Panc1 (cell line): ENCODE measurements around the gene INO80C. TPM values are rescaled to one million over a fixed set of nuclear protein-coding genes. Genes with fewer than 3 reads are reported as not detected.

Source experiments
- ATAC-seq: fragments of 200-7000 bp; cut with Tn5 transposase; 2 replicates; pipeline ENCODE4 v1.9.1; 2020; ENCODE audit warnings: mild to moderate bottlenecking, moderate library complexity
- BruUV-seq: library from RNA; stranded (reverse); fragments of 400-500 nt; replicated peaks from 2 replicates; lab custom pipeline; 2021; lab: Mats Ljungman, UMichigan
- CTCF ChIA-PET: fragments of 300-600 bp; sonication (Branson Sonifier 250); formaldehyde crosslinking; loops from one replicate; lab custom pipeline; 2022; ENCODE audit warnings: antibody characterized with exemption; lab: Charles Lee
- POLR2A ChIA-PET: fragments of 300-600 bp; sonication (Branson Sonifier 250); formaldehyde crosslinking; loops from one replicate; lab custom pipeline; 2022; ENCODE audit warnings: antibody characterized with exemption; lab: Charles Lee
- DNase-seq: peaks from one replicate; pipeline ENCODE4 v3.0.0-alpha.2; 2010; ENCODE audit warnings: low read depth, low spot score
- H3K27ac ChIP-seq: 2 replicates; pipeline ENCODE4 v1.5.1; 2011; ENCODE audit warnings: mild to moderate bottlenecking, low read length, inconsistent platforms
- H3K27me3 ChIP-seq: fragments of 200-500 bp; sonication (Bioruptor generic); 2 replicates; pipeline ENCODE4 v1.6.0; 2014; ENCODE audit warnings: low read length, inconsistent platforms; ENCODE audit not compliant: control insufficient read depth, insufficient read depth
- H3K36me3 ChIP-seq: fragments of 200-500 bp; sonication (Bioruptor generic); 2 replicates; pipeline ENCODE4 v1.5.1; 2014; ENCODE audit warnings: inconsistent platforms, mild to moderate bottlenecking, low read length, moderate library complexity; ENCODE audit not compliant: control insufficient read depth, insufficient read depth
- H3K4me1 ChIP-seq: 2 replicates; pipeline ENCODE4 v1.5.1; 2011; ENCODE audit warnings: inconsistent platforms, mild to moderate bottlenecking, low read length, moderate library complexity; ENCODE audit not compliant: control insufficient read depth, insufficient read depth
- H3K4me3 ChIP-seq, 2 experiments: 2 replicates each; pipeline ENCODE4 v1.5.1; 2011 to 2012; ENCODE audit warnings: low read depth in 2 of 2, low read length in 2 of 2, mild to moderate bottlenecking in 2 of 2, inconsistent platforms in 1 of 2, moderate library complexity in 1 of 2
- H3K9me3 ChIP-seq: fragments of 200-500 bp; sonication (Bioruptor generic); 2 replicates; pipeline ENCODE4 v1.5.1; 2014; ENCODE audit warnings: low read depth, mild to moderate bottlenecking, inconsistent platforms, low read length, moderate library complexity; ENCODE audit not compliant: control insufficient read depth, insufficient read depth
- POLR2AphosphoS5 ChIP-seq: IDR thresholded peaks from 2 replicates; pipeline ENCODE4 v1.6.1; 2012; ENCODE audit warnings: mild to moderate bottlenecking, low read depth, low read length, moderate library complexity
- SIN3A ChIP-seq: IDR thresholded peaks from 2 replicates; pipeline ENCODE4 v1.6.1; 2012; ENCODE audit warnings: low read depth, mild to moderate bottlenecking, low read length, moderate library complexity, borderline replicate concordance; ENCODE audit not compliant: insufficient read depth
- TCF7L2 ChIP-seq: IDR thresholded peaks from 2 replicates; pipeline ENCODE4 v1.6.1; 2011; ENCODE audit warnings: mild to moderate bottlenecking, low read depth, low read length, inconsistent platforms
- in situ Hi-C: cut with HindIII; loops from 2 replicates; pipeline ENCODE4 v1.10.0; 2016; ENCODE audit warnings: low sequenced_read_pairs, low pct_unique_long_range_greater_than_20kb
- intact Hi-C: fragments of 100-400 bp; cut with micrococcal nuclease; formaldehyde crosslinking; loops from one replicate; pipeline ENCODE4 v1.10.0; 2022; ENCODE audit not compliant: unreplicated experiment
- total RNA-seq: library from RNA; stranded (reverse); gene quantifications from one replicate; pipeline ENCODE4 v1.2.1, GENCODE V29; 2021; ENCODE audit not compliant: unreplicated experiment
- TF ChIP-seq, protein P1 (sequence below), 2 experiments: IDR thresholded peaks; 2 replicates each; pipeline ENCODE4 v1.6.1; 2011 to 2012; ENCODE audit warnings: low read depth in 2 of 2, control low read depth in 1 of 2, low read length in 1 of 2, mild to moderate bottlenecking in 1 of 2, moderate library complexity in 1 of 2; ENCODE audit not compliant: insufficient read depth in 1 of 2
- TF ChIP-seq, protein P2 (sequence below): fragments of 450-650 bp; IDR thresholded peaks from 2 replicates; pipeline ENCODE4 v1.5.1; 2017; ENCODE audit warnings: mild to moderate bottlenecking

The INO80C gene
- total RNA-seq, 1 experiment from 2014 or later, result 25.8 TPM

DNA sequence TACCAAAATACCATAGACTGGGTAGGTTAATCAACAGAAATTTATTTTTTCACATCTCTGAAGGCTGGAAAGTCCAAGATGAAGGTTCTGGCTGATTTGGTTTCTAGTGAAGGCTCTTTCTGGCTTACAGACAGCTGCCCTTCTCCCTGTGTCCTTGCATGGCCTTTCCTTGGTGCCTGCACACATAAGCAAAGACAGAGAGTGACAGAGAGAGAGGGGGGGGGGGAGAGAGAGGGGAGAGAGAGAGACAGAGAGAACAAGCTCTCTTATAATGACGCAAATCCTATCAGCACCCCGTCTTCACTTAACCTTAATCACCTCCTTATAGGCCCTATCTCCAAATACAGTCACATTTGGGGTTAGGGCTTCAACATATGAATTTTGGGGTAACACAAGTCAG is 53.9 kb downstream of the INO80C start:
- BruUV-seq, result no TSS peak
- Histone ChIP-seq H3K4me3 (no peak overlapping the region), H3K4me1 (no peaks in the 10 kb centered on the region), H3K9me3 (no peaks in the 10 kb centered on the region), H3K36me3 (no peaks in the 10 kb centered on the region), H3K27ac (no peak overlapping the region), H3K27me3 (no peaks in the 10 kb centered on the region)
- ATAC-seq (no peak), DNase-seq (no peak)
- in situ Hi-C loops, result no loop called here
- ChIA-PET CTCF (no interaction called here), POLR2A (no interaction called here)
- TF ChIP-seq, protein P1, sequence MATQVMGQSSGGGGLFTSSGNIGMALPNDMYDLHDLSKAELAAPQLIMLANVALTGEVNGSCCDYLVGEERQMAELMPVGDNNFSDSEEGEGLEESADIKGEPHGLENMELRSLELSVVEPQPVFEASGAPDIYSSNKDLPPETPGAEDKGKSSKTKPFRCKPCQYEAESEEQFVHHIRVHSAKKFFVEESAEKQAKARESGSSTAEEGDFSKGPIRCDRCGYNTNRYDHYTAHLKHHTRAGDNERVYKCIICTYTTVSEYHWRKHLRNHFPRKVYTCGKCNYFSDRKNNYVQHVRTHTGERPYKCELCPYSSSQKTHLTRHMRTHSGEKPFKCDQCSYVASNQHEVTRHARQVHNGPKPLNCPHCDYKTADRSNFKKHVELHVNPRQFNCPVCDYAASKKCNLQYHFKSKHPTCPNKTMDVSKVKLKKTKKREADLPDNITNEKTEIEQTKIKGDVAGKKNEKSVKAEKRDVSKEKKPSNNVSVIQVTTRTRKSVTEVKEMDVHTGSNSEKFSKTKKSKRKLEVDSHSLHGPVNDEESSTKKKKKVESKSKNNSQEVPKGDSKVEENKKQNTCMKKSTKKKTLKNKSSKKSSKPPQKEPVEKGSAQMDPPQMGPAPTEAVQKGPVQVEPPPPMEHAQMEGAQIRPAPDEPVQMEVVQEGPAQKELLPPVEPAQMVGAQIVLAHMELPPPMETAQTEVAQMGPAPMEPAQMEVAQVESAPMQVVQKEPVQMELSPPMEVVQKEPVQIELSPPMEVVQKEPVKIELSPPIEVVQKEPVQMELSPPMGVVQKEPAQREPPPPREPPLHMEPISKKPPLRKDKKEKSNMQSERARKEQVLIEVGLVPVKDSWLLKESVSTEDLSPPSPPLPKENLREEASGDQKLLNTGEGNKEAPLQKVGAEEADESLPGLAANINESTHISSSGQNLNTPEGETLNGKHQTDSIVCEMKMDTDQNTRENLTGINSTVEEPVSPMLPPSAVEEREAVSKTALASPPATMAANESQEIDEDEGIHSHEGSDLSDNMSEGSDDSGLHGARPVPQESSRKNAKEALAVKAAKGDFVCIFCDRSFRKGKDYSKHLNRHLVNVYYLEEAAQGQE (IDR thresholded peaks at IDR 0.05; ENCODE audit: insufficient read depth in 1 of 2, low read depth in 2 of 2, low read length in 1 of 2), result no peak
- TF ChIP-seq SIN3A (no peak), TCF7L2 (no peak), POLR2AphosphoS5 (no peak)
- TF ChIP-seq, protein P2, sequence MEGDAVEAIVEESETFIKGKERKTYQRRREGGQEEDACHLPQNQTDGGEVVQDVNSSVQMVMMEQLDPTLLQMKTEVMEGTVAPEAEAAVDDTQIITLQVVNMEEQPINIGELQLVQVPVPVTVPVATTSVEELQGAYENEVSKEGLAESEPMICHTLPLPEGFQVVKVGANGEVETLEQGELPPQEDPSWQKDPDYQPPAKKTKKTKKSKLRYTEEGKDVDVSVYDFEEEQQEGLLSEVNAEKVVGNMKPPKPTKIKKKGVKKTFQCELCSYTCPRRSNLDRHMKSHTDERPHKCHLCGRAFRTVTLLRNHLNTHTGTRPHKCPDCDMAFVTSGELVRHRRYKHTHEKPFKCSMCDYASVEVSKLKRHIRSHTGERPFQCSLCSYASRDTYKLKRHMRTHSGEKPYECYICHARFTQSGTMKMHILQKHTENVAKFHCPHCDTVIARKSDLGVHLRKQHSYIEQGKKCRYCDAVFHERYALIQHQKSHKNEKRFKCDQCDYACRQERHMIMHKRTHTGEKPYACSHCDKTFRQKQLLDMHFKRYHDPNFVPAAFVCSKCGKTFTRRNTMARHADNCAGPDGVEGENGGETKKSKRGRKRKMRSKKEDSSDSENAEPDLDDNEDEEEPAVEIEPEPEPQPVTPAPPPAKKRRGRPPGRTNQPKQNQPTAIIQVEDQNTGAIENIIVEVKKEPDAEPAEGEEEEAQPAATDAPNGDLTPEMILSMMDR, result no peak
- intact Hi-C loops, result no loop called here

DNA sequence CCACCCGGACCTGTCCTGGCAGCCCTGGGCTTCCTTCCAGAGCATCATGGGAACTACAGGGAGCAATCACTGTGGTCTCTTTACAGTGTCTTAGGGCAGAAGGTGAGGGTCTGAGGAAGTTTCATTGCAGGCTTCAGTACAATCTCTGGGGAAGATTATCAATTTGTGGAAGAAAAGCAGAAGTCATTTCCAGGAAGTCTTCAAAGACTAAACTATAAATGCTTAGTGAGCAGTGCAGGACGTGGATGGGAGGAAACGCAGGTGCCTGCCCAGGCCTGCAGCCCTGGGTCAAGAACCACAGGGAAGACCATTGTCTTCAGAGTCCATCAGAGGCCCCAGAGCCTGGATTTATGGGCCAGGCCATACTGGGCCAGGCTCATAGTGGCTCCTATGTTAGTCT is 54.3 kb downstream of the INO80C start:
- TF ChIP-seq SIN3A (no peak), TCF7L2 (no peak), POLR2AphosphoS5 (no peak)
- TF ChIP-seq, protein P1 (IDR thresholded peaks at IDR 0.05; ENCODE audit: insufficient read depth in 1 of 2, low read depth in 2 of 2, low read length in 1 of 2), result no peak
- TF ChIP-seq, protein P2, result no peak
- in situ Hi-C loops (no loop called here), intact Hi-C loops (no loop called here)
- H3K36me3 ChIP-seq, result no peaks in the 10 kb centered on the region
- no peak overlapping the region for H3K4me3 ChIP-seq
- H3K27ac ChIP-seq, result no peak overlapping the region
- POLR2A ChIA-PET, result no interaction called here
- CTCF ChIA-PET, result no interaction called here
- H3K4me1 ChIP-seq, result no peaks in the 10 kb centered on the region; the same call in 1 of the 2 replicates
- BruUV-seq, result no TSS peak
- H3K27me3 ChIP-seq, result no peaks in the 10 kb centered on the region
- no peaks in the 10 kb centered on the region for H3K9me3 ChIP-seq
- ATAC-seq (no peak), DNase-seq (no peak)
